Mesothelial cell of epicardium (in vitro differentiated cells): ENCODE results near the gene ARHGAP22. TPM values are rescaled to one million over a fixed set of nuclear protein-coding genes. Genes with fewer than 3 reads are reported as not detected.
A peak's percentile ranks its signal among the peaks of the same experiment; 100 is the strongest.

Source experiments
- DNase-seq, 2 experiments: peaks; one replicate each; pipeline ENCODE4 v3.0.0; 2021; ENCODE audit warnings: low spot score in 2 of 2; ENCODE audit not compliant: unreplicated experiment in 2 of 2
- H3K27ac Mint-ChIP-seq: 2 replicates; pipeline ENCODE4 v1.8.0; 2021; ENCODE audit warnings: mixed read lengths
- H3K27me3 Mint-ChIP-seq: 2 replicates; pipeline ENCODE4 v1.8.0; 2021; ENCODE audit warnings: low read depth, mixed read lengths
- H3K36me3 Mint-ChIP-seq: 2 replicates; pipeline ENCODE4 v1.8.0; 2021; ENCODE audit warnings: mixed read lengths
- H3K4me1 Mint-ChIP-seq: 2 replicates; pipeline ENCODE4 v1.8.0; 2021; ENCODE audit warnings: mixed read lengths
- H3K4me3 Mint-ChIP-seq: 2 replicates; pipeline ENCODE4 v1.8.0; 2021; ENCODE audit warnings: mild to moderate bottlenecking, moderate library complexity, mixed read lengths
- H3K9me3 Mint-ChIP-seq: 2 replicates; pipeline ENCODE4 v1.8.0; 2021; ENCODE audit warnings: mixed read lengths
- CTCF ChIP-seq: fragments of 200-600 bp; sonication (generic); IDR thresholded peaks from one replicate; pipeline ENCODE4 v1.5.0; 2021; ENCODE audit warnings: antibody characterized with exemption; ENCODE audit not compliant: unreplicated experiment
- total RNA-seq: library from RNA; stranded (reverse); gene quantifications from 3 replicates; pipeline ENCODE4 v1.2.1, GENCODE V29; 2021

ARHGAP22 gene
- total RNA-seq, 1 donor from 2014 or later = 2.9 TPM

GRCh38 chr10:48573045-48573444 is 31.8 kb downstream of the ARHGAP22 start:
- H3K4me1 Mint-ChIP-seq = peaks cover under 1% of the 10 kb centered on the region
- no peaks in the 10 kb centered on the region for H3K9me3 Mint-ChIP-seq
- H3K36me3 Mint-ChIP-seq = no peaks in the 10 kb centered on the region
- peaks cover 28% of the 10 kb centered on the region for H3K27me3 Mint-ChIP-seq
- DNase-seq = no peak
- no peak overlapping the region for H3K27ac Mint-ChIP-seq
- TF ChIP-seq CTCF = no peak
- H3K4me3 Mint-ChIP-seq = no peak overlapping the region

DNA sequence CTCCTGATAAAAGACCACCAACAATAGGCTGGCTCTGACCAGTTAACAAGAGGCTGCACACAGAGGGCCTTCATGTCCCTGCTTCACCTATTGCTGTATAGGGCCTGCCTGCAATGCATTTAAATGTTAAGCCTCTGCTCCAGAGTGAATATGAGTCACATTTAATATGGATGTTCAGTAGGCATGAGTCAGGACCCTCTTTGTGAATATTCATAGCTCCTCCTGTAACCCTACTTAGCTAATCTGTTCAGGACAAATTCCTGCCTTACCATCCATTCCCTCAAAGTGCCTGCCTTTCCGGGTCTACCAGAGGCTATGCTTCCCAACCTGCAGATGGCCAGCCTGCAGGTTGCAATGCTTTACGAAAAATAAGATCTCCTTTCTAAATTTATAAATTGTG is 32.5 kb downstream of the ARHGAP22 start:
- H3K27me3 Mint-ChIP-seq = peaks cover 31% of the 10 kb centered on the region
- DNase-seq = no peak
- no peaks in the 10 kb centered on the region for H3K36me3 Mint-ChIP-seq
- H3K4me3 Mint-ChIP-seq = no peak overlapping the region
- no peaks in the 10 kb centered on the region for H3K4me1 Mint-ChIP-seq
- no peak overlapping the region for H3K27ac Mint-ChIP-seq
- TF ChIP-seq CTCF = no peak
- H3K9me3 Mint-ChIP-seq = no peaks in the 10 kb centered on the region

DNA sequence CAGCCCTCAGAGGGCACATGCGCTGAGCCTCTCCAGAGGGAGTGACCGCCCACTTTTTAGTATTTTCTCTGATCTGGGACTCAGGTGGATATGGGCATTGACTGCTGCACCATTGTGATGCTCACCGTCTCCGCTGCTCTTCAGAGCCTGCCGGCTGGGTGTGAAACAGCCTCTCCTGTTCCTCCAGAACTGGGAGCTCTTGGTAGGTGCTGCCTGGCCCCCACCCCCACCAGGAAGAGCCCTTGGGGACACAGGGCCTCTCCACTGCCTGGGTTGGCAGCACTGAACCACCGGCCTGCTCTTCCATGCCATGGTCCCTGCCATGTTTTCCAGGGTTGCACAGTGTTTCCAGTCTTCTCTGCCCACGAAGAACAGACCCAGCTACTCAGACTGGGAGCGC is 36.3 kb downstream of the ARHGAP22 start:
- Mint-ChIP-seq H3K4me3 (no peak overlapping the region), H3K9me3 (no peaks in the 10 kb centered on the region), H3K4me1 (peaks cover 9% of the 10 kb centered on the region), H3K27me3 (peaks cover 33% of the 10 kb centered on the region), H3K36me3 (no peaks in the 10 kb centered on the region), H3K27ac (no peak overlapping the region)
- no peak for DNase-seq
- TF ChIP-seq CTCF = no peak

DNA sequence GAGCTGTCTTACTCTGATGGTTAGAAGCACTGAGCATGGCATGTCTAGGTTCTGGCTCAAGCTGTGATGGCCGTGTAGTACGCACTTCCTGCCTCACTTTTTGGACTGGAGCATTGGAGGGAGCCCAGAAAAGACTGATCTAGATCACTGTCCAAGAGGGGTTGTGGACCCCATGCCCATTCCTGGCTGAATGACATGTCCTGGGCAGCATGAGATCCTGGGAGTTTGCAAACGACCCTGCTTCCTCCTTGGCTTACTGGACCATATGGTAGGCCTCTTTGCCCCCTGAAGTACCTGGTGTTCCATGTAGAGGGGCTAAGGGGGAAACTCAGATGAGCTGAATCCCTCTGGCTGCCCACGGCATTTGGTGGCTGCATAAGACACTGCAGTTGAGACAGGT is 36.7 kb downstream of the ARHGAP22 start:
- no peak for DNase-seq
- Mint-ChIP-seq H3K36me3 (no peaks in the 10 kb centered on the region), H3K27ac (no peak overlapping the region), H3K4me1 (peaks cover 9% of the 10 kb centered on the region), H3K9me3 (no peaks in the 10 kb centered on the region), H3K4me3 (no peak overlapping the region), H3K27me3 (peaks cover 32% of the 10 kb centered on the region)
- no peak for TF ChIP-seq CTCF

DNA sequence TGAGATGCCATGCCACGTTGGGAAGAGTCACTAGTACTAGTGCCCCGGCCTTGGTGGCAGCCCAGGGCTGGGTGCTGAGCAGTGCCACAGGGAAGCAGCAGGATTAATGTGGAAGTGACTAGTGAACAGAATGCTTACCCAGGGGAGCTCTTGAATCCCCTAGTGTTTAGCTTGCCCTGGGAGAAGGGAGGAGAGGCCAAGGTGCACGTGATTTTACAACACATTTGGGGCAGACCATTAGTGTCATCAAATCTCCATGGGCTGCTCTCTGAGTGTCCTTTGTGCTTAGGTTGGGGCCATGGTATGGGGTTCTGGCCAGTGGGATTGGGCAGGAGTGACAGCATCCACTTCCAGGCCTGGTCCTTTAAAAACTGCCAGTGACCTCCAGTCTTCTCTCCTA is 37.5 kb downstream of the ARHGAP22 start:
- TF ChIP-seq CTCF = no peak
- Mint-ChIP-seq H3K4me1 (peaks cover 9% of the 10 kb centered on the region), H3K27me3 (peaks cover 32% of the 10 kb centered on the region), H3K27ac (peak overlapping the region; percentile 9), H3K36me3 (no peaks in the 10 kb centered on the region), H3K4me3 (no peak overlapping the region), H3K9me3 (peaks cover 2% of the 10 kb centered on the region)
- no peak for DNase-seq
